ENCODE data around the gene FOXL3.

FOXL3 gene

DNA sequence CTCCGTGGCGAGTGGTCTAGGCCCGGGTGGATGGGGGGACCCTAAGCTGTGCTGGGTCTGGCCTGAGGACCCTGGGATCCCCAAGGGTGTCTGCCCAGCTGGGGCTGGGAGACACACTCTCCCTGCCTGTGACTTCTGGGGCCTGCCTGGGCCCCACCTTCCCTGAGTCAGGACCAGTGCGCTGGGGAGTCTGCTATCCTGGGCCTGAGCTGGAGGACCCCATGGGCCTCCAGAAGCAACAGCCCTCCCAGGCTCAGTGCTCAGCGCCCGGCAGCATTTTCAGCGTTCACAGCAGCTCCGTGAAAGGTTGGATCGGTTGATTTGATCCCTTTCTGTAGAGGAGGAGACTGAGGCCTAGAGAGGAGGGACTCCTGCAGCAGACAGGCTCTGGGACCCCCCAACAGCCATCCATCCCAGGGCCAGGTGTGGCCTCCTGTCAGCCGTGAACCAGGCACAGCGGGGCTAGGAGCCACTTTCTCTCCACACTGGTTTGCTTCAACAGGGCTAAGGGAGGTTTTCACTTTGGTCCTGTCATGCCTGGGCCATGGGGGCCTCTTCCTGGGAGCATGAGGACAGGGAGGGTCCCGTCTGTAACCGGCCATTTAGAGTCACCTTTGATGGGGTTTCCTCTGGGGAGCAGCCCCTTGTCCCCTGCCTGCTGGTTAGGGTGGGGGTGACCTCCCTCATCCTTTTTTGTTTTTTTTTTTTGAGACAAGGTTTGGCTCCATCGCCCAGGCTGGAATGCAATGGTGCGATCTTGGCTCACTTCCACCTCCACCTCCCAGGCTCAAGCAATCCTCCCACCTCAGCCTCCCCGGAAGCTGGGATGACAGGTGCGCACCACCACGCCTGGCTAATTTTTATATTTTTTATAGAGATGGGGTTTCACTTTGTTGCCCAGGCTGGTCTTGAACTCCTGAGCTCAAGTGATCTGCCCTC lies 12.4 kb downstream of the FOXL3 start:
- no peak for DNase-seq (ENCODE audit: low read depth)

DNA sequence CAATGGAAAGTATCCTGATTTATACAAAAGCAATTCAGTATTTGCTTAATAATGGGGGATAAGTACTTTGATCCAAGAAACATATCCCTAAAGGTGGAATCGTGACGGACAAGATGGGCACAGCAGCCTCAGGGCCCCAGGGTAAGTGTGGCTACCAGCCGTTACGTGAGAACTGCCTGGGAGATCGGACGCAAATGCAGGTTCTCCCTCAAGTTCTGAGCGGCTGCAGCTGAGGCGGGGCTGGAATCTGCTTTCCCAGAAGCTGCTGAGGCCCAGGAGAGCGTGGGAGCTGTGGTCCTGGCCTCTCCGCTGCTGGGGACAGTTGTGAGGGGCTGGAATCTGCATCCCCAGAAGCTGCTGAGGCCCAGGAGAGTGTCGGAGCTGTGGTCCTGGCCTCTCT lies 13.5 kb downstream of the FOXL3 start:
- no peak for DNase-seq (ENCODE audit: low read depth)

DNA sequence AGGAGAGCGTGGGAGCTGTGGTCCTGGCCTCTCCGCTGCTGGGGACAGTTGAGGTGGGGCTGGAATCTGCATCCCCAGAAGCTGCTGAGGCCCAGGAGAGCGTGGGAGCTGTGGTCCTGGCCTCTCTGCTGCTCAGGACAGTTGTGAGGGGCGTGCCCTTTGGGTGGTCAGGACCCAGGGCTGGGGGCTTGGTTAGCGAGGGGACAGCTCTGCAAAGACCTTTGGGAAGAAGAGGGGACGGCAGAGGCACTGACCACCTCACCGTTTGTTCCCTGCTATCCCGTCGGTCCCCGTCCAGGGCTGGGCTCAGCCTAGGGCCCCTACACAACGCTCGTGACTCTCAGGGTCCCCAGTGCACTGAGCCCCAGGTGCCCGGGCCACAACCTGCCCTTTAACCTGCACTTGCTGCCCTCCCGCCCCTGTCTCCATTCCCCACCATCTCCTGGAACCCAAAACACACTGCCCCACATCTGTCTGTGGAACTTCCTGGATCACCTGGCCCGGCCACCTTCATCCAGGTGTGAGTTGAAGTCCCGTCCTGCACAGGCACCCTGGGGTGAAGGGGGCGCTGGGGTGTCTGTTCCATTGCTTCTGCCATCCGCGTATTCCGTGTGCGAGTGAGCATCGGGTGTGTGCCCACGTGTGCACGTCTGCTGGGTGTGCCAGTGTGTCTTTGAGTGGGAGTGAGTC lies 14.1 kb downstream of the FOXL3 start:
- DNase-seq (ENCODE audit: low read depth): no peak

DNA sequence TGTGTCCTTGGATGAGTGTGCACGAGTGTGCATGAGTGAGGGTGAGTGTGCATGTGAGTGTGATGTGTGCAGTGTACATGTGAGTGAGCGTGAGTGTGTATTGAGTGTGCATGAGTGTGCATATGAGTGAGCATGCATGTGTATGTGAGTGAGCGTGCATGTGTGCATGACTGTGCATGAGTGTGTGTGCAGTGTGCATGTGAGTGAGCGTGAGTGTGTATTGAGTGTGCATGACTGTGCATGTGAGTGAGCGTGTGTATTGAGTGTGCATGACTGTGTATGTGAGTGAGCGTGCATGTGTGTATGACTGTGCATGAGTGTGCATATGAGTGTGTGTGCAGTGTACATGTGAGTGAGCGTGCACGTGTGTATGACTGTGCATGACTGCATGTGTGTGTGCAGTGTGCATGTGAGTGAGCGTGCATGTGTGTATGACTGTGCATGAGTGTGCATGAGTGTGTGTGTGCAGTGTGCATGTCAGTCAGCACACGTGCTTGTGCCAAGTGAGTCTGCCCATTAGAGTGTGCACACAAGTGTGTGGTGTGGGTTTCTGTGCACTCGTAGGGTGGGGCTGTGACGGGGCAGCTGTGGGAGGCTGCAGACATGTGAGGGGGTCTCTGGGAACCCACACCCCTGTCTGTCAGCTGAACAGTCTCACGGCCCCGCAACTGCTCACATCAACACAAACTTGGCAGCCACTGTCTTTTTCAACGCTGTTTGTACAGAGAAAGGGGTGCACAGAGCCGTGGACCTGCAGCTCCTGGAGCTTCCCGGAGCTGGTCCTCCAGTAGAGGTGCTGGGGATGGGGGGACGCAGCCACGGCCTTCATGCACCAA lies 14.8 kb downstream of the FOXL3 start:
- no peak for DNase-seq (ENCODE audit: low read depth)

DNA sequence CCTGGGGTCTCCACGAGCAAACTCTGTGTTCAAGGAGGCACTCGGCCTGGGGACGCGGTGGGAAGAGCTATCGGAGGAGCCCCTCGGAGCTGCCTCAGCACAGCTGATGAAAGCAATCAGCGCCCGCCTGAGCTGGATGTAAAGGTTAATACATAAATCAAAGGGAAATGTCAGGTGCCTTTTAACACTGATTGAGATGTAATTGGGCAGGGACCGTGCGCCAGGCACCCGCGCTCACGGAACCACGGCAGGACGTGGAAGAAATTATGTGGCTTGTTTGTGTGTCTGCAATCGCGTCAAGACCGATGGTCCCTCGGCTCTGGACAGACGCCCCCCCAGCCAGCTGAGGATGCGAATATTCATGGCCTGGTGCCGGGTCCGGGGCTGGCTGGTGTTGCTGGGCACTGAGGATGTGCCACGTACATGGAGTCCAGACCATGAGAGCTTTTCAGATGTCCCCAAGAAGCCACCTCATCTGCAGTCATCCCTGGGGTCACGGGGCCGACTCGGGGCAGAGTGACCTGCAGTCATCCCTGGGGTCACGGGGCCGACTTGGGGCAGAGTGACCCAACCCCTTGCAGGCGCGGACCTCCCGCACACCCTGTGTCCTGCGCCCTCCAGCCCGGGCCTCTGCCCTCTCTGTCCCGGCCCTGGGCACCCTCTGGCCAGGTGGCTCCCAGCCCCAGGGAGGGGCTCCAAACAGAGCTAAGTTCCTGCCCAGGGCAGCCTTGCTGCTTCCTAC lies 15.6 kb downstream of the FOXL3 start:
- no peak for DNase-seq (ENCODE audit: low read depth)

DNA sequence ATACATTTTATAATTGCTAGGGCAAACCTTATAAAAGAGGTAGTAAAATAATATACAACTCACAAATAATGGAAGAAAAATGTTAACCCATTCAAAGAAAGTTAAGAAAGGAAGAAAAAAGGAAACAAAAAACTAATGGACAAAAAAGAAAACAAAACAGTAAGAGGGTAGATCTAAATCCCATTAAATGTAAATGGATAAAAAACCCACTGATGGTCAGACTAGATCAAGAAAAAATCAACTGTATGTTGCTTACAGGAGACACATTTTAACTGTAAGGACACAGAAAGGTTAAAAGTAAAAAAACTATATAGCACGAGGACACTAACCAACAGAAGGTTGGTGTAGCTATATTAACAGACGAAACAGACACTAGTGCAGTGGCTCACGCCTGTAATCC lies 18.0 kb downstream of the FOXL3 start:
- no peak for DNase-seq (ENCODE audit: low read depth)

DNA sequence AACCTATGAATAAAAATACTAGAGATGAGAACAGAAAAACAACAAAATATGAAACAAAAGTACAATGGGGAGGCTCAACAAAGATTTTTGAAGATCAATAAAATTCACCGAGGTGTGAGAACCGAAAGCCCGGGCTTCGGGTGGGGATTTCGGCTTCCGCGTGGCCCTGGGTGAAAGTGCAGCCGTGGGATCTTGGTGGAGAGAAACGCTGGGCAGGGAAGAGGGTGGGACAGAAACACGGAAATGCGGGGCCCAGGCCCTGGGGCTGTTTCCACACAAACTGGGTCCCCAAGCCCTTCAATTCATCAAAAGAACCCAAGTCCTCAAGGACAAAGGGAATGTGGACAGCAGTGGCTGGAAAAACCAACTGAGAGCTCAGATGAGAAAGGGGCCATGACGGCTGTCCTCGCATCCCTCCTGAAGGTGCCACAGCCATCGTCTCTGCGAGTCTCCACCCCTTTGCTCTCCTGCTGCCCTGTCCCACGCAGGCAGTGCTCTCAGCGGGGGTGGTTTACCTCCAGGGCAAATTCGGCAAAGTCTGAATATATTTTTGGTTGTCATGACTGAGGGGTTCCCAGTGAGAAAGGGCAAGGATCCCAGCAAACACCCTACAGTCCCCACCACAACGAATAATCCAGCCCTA lies 19.7 kb downstream of the FOXL3 start:
- no peak for DNase-seq (ENCODE audit: low read depth)

DNA sequence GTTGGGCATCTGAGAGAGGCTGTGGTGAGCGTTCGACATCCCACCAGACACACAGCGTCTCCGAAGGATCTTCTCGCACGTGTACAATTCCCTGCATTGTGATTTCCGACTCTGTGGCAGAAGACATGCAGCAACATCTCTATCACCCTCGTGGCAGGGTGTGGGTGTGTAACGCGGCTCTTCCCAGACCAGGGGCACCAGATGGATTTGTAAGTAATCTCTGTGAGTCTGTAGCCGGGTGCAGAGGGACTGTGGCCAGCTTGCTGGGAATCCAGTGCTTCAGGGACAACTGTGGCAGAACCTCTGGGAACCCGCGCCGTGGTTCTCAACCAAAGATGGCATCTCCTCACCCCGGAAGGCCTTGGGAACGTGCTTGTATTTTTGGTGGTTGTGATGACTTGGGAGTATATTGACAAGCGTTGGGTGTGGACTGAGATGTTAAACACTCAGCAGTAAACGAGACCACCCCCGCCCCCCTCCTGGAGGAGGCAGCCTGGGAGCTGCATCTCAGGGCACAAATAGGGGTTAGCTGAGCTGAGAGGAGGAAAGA lies 21.2 kb downstream of the FOXL3 start:
- DNase-seq (ENCODE audit: low read depth): no peak

DNA sequence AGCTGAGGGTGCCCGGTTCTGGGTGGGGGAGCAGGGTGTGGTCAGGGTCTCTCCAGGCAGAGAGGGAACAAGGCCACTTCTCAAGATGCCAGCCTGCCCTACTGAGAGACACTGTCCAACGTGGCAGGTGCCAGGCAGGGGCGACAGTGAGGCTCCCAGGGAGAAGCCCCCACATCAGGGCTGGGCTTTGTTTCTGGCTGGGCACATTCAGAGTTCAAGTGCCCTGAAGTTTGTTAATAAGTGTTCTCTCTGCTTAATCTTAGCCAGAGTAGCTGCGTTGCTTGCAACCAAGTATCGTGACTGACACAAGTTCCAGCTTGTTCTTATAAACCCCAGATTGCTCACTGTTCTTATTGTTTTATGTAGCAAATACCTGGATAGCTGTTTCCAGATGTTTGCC lies 21.8 kb downstream of the FOXL3 start:
- DNase-seq (ENCODE audit: low read depth): no peak

DNA sequence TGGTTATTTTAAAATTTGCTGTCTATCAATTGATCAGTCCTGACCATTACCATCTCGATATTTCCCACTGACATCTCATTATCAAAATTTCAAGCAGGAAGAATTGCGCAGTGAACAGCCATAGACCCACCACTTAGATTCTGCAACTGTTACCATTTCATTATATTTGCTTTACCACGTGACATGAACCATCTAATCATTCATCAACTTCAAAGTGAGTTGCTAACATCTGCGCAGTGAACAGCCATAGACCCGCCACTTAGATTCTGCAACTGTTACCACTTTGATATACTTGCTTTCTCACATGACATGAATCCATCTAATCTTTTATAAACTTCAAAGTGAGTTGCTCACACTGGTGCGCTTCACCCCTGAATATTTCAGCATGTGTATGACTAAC lies 22.5 kb downstream of the FOXL3 start:
- DNase-seq (ENCODE audit: low read depth): no peak

DNA sequence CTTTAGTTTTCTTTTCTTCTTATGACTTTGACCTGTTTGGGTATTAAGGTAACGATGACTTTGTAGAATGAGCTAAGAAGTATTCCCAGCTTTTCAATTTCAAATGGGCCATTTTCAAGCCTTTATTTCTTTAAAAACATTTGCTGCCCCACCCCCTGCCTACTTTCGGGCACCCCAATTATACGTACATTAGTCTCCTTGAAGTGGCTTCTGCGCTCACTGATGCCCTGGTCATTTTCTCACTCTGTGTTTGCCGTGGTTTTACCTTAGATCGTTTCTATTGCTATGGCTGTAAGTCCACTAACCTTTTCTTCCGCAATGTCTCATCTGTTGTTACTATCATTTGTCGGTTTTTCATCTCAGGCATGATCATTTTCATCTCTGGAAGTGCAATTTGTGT lies 24.9 kb downstream of the FOXL3 start:
- DNase-seq (ENCODE audit: low read depth): no peak

DNA sequence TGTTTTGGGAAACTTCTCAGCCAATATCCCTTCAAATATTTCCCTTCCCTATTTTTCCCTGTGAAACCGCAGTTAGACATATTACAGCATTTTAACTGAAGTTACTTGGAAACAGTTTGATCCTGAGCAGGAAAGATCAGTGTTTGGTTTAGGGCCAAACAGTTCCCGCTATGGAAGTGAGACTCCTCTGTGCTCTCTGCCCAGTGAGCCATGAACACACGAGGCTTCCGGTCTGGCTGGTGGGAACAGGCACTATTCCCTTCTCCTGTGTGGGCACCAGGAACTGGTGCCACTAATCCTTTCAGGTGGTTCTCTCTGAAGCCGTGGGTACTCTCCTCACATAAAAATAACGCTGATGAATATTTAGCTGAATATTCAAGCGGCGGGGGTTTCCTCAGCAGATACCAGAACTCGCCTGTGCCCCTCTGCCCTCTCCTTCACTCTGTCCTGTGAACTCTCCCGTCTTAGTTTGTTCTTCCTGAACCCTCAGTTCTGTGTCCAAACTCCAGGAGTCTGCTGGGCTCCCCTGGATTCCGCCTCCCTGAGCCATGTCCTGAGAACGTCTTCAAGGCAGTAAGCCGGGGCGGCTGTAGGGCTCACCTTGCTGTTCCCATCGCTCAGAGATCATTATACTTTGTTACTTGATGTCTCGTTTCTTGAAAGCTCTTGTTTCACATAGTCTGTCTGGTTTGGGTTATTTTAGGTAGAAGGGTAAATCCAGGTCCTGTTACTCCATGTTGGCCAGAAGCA lies 25.7 kb downstream of the FOXL3 start:
- DNase-seq (ENCODE audit: low read depth): no peak

DNA sequence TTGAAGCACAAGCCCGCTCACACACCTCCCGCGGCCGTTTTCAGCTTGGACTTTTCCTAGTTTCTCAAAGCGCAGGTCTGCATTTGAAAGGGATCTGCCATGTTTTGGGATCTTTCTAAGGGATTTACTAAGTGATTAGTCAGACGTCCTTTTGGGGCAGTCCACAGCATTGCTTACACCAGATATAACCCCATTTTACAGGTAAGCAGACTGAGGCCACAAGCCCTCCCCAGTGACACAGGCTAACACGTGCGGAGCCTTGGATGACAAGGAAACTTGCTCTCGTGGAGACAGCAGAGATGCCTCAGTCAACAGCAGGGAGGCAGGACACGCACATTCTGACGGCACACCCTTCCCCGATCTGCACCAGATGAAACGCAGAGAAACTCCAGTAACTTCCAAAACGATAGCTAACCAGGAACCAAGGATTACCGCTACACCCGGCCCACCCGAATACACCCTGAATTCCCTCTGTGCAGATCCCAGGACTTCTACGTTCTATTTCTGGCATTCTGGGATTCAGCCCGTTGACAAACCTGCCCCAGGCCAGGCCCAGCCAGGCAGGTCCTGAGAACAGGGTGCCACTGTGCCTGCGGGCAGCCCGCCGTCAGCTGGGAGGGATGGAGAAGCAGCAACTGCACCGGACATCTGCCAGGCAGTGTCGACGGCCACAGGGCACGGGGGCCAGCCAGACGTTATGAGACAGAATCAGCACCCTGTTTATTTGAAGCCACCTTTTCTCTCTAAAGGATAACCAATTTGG lies 27.9 kb downstream of the FOXL3 start:
- DNase-seq (ENCODE audit: low read depth): no peak

DNA sequence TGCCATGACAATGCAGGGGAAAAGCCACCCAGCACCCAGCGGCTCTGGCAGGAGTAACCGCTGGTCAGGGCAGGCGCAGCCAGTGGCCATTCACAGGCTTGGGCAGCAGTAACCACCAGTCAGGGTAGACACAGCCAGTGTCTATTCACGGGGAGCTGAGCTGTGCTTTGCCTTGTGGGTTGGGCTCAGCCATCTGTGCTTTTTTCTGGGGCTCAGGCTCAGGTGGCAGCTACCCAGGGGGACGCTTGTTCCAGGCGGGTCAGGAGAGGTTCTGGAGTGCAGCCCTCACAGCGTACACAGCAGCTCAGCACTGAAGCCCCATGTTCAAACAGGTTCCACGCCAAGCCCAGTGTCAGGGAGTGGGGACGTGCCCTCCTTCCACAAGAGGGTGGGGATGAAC lies 28.5 kb downstream of the FOXL3 start:
- no peak for DNase-seq (ENCODE audit: low read depth)

DNA sequence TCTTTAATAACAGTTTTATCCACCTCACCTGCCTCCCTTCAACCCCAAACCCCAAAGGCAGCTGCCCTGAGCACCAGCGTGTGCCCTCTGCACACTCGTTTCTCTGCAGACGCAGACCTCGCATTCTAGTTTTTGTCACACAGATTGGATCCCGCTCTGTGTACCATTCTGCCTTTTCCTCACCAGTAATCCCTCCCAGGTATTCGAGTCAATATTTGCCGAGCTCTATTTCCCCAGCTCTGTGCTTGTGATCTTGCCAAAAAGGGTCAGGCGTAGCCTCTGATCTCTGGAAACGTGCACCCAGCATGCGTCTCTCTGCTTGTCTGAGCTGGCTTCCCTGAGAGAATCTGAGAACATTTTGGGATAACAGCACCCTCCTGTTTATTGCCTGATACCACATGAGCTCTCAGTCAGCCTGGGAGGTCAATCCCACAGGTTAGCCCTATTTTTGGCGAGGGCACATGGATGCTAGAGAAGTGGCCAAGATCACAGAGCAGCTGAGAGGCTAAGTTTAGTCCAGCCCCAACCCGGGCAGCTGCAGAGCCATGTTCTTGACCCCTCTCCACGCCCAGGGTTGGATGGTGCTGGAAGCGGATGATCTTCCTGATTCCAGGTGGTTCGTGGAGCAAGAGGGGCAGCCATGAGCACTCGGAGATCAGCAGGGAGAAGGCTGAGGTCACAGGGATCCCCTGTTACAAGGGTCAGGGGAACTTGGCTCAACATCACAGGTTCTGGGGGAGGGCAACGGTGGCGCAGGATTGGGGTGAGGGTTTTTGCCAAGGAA lies 29.1 kb downstream of the FOXL3 start:
- DNase-seq (ENCODE audit: low read depth): no peak

DNA sequence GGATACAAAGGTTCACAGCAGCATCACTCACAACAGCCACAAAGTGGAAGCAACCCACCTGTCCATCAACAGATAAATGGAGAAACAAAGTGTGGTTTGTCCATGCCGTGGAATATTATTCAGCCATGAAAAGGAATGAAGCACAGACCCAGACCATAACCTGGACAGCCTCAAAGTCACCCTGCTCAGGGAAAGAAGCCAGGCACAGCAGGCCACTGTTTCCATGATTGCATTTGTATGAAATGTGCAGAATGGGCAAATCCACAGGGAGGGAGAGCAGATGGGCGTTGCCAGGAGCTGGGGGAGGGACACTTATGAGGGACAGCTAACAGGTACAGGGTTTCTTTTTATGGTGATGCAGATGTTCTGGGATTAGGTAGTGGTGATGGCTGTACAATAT lies 30.3 kb downstream of the FOXL3 start:
- DNase-seq (ENCODE audit: low read depth): no peak

DNA sequence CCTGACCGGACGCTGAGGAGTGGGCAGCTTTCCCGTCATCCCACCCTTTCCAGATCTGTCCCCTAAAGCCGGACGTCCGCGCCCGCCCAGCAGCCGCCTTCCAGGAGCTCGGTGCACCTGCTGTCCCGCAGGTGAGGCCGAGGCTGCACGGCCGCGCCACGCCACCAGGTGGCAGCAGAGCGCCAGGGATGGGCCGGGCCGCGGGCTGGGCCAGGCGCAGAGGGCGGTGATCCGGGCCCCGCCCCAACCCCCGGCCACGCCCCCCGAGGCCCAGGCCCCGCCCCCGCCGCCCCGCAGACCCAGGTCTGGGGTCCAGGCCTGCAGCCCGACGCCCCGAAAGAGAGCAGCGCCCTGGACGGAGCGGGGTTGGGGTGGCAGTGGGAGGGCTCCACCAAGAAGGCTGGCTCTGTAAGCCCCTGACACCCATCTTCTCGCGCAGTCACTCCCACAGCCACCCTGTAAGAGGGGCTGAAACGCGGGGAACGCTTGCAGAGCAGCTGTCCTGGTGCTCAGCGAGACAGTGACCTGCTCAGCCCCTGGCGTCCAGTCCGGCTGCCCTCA lies 32.2 kb downstream of the FOXL3 start:
- DNase-seq (ENCODE audit: low read depth): no peak

DNA sequence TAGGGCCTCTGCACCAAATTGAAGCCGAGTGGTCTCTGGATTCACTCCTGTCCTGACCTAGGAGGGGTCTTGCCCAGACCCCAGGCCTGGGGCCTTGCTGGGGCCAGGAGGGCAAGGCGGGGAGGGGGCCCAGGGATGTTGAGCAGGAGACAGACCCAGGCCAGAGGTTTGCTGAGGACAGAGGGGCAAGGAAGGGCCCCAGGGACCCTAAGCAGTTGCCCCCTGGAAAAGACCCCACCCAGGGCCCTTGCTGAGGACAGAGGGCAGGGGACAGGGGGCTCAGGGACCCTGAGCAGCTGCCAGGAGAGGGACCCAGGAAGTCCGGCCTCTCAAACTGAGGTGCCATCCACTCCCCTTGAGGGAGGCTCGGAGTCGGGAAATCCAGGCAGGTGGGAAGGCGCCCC lies 32.7 kb downstream of the FOXL3 start:
- no peak for DNase-seq (ENCODE audit: low read depth)
